GM12878 (cell line): ENCODE data around the gene BCLAF1. TPM values are rescaled to one million over a fixed set of nuclear protein-coding genes. Genes with fewer than 3 reads are reported as not detected.
A peak's percentile ranks its signal among the peaks of the same experiment; 100 is the strongest.

ENCODE experiments used
- ATAC-seq: fragments of 200-7000 bp; cut with Tn5 transposase; 3 replicates; pipeline ENCODE4 v1.9.1; 2020; ENCODE audit warnings: mild to moderate bottlenecking, moderate library complexity
- BruUV-seq: library from RNA; stranded (reverse); fragments of 400-500 nt; replicated peaks from 2 replicates; lab custom pipeline; 2021; lab: Mats Ljungman, UMichigan
- CTCF ChIA-PET: fragments of 300-600 bp; sonication (Branson Sonifier 250); formaldehyde crosslinking; extraction: SDS; loops from one replicate; lab custom pipeline; 2021; ENCODE audit warnings: inconsistent platforms; lab: Yijun Ruan, JAX
- POLR2A ChIA-PET: fragments of 350-600 bp; formaldehyde crosslinking; extraction: SDS; loops from one replicate; lab custom pipeline; 2021; ENCODE audit warnings: inconsistent platforms; lab: Charles Lee
- RAD21 ChIA-PET: fragments of 300-600 bp; sonication (Branson Sonifier 250); formaldehyde crosslinking; loops from one replicate; lab custom pipeline; 2023; ENCODE audit warnings: antibody characterized with exemption; ENCODE audit not compliant: unreplicated experiment; lab: Charles Lee
- SMC1A ChIA-PET: fragments of 300-600 bp; sonication (Branson Sonifier 250); formaldehyde crosslinking; loops from one replicate; lab custom pipeline; 2023; ENCODE audit not compliant: unreplicated experiment, uncharacterized antibody; lab: Charles Lee
- DNase-seq: peaks from one replicate; pipeline ENCODE4 v3.0.0-alpha.2; 2011; ENCODE audit warnings: low read depth, low spot score
- FAIRE-seq: peaks from 3 replicates; lab custom pipeline; 2011; peaks lifted over from hg19 to GRCh38; lab: Jason Lieb, UNC
- H2AFZ ChIP-seq: 2 replicates; pipeline ENCODE4 v1.6.0; 2011; ENCODE audit warnings: low read depth, low read length, control low read depth; ENCODE audit not compliant: control insufficient read depth
- H3K27ac ChIP-seq: 2 replicates; pipeline ENCODE4 v1.5.1; 2011; ENCODE audit warnings: control low read depth; ENCODE audit not compliant: control insufficient read depth, insufficient read depth
- H3K27me3 ChIP-seq, 2 experiments: replicated peaks in 1 of 2; 2 replicates each; pipeline versions ENCODE4 v1.6.0 to v1.6.1; 2011; ENCODE audit warnings: low read length in 1 of 2; ENCODE audit not compliant: control insufficient read depth in 2 of 2, insufficient read depth in 2 of 2
- H3K36me3 ChIP-seq, 2 experiments: 2 replicates each; pipeline ENCODE4 v1.5.1; 2011; ENCODE audit warnings: low read length in 1 of 2; ENCODE audit not compliant: control insufficient read depth in 2 of 2, insufficient read depth in 2 of 2
- H3K4me1 ChIP-seq: 2 replicates; pipeline ENCODE4 v1.6.1; 2011; ENCODE audit warnings: mild to moderate bottlenecking, low read length, moderate library complexity, mixed read lengths; ENCODE audit not compliant: control insufficient read depth, insufficient read depth
- H3K4me2 ChIP-seq: 2 replicates; pipeline ENCODE4 v1.6.0; 2011; ENCODE audit warnings: control low read depth; ENCODE audit not compliant: control insufficient read depth, insufficient read depth
- H3K4me3 ChIP-seq: fragments of 200-600 bp; sonication (generic); 2 replicates; pipeline ENCODE4 v1.5.1; 2016
- H3K79me2 ChIP-seq: 2 replicates; pipeline ENCODE4 v1.6.0; 2011; ENCODE audit warnings: low read length; ENCODE audit not compliant: control insufficient read depth, insufficient read depth
- H3K9ac ChIP-seq: 2 replicates; pipeline ENCODE4 v1.8.0; 2011; ENCODE audit warnings: low read length, control low read depth, mixed read lengths; ENCODE audit not compliant: control insufficient read depth, insufficient read depth
- H3K9me3 ChIP-seq: replicated peaks from 3 replicates; pipeline ENCODE4 v1.5.1; 2011; ENCODE audit warnings: mild to moderate bottlenecking, low read length; ENCODE audit not compliant: control insufficient read depth, insufficient read depth
- H4K20me1 ChIP-seq: 2 replicates; pipeline ENCODE4 v1.6.0; 2011; ENCODE audit not compliant: control insufficient read depth, insufficient read depth
- ASH2L ChIP-seq: fragments of 300-600, 200-600 bp; sonication (generic); IDR thresholded peaks from 2 replicates; pipeline ENCODE4 v1.6.1; 2017; ENCODE audit warnings: low read depth, mild to moderate bottlenecking, borderline replicate concordance
- ATF2 ChIP-seq: IDR thresholded peaks from 2 replicates; pipeline ENCODE4 v1.6.1; 2012; ENCODE audit warnings: low read length, inconsistent platforms
- BHLHE40 ChIP-seq, 2 experiments: fragments of 450-650 bp in 1 of 2; IDR thresholded peaks; 2 replicates each; pipeline ENCODE4 v1.6.1; 2011 to 2017; ENCODE audit warnings: low read depth in 2 of 2, borderline replicate concordance in 1 of 2, improper control_type of control experiment in 1 of 2, low read length in 1 of 2, mild to moderate bottlenecking in 1 of 2
- IRF3 ChIP-seq: fragments of 450-650 bp; IDR thresholded peaks from 2 replicates; pipeline ENCODE4 v1.6.1; 2014; ENCODE audit warnings: mild to moderate bottlenecking
- POU2F2 ChIP-seq: IDR thresholded peaks from 3 replicates; pipeline ENCODE4 v1.6.1; 2011; ENCODE audit warnings: low read depth, mild to moderate bottlenecking, low read length, borderline replicate concordance
- SIN3A ChIP-seq: IDR thresholded peaks from 2 replicates; pipeline ENCODE4 v1.6.1; 2012; ENCODE audit warnings: low read depth, low read length, improper control_type of control experiment
- SMAD5 ChIP-seq: IDR thresholded peaks from 2 replicates; pipeline ENCODE4 v1.6.1; 2016; ENCODE audit warnings: antibody characterized with exemption, low read depth
- SREBF2 ChIP-seq: IDR thresholded peaks from 2 replicates; pipeline ENCODE4 v1.6.1; 2012; ENCODE audit warnings: mild to moderate bottlenecking, low read length
- TCF3 ChIP-seq: IDR thresholded peaks from 2 replicates; pipeline ENCODE4 v1.6.1; 2012; ENCODE audit warnings: low read depth, mild to moderate bottlenecking, low read length, borderline replicate concordance; ENCODE audit not compliant: insufficient read depth
- ZNF622 ChIP-seq: fragments of 450-650 bp; IDR thresholded peaks from 2 replicates; pipeline ENCODE4 v1.6.1; 2017; ENCODE audit warnings: mild to moderate bottlenecking, inconsistent platforms
- WGBS: methylation state at CpG from one replicate; pipeline ENCODE4 v1.1.6; 2016; ENCODE audit warnings: low lambda C conversion rate; ENCODE audit not compliant: insufficient replicate concordance, insufficient coverage; ENCODE audit errors: missing lambda C conversion rate; 5-methylcytosine and 5-hydroxymethylcytosine counted together
- in situ Hi-C: fragments of 300-500 bp; cut with MboI; formaldehyde crosslinking; loops from 9 replicates; pipeline ENCODE4 v1.14.3; 2018; ENCODE audit warnings: mixed read lengths
- intact Hi-C: fragments of 100-400 bp; cut with micrococcal nuclease; formaldehyde crosslinking; loops from one replicate; pipeline ENCODE4 v1.14.2; 2022; ENCODE audit not compliant: unreplicated experiment
- polyA plus RNA-seq, 11 experiments: library from polyadenylated mRNA; depleted of rRNA in 4 of 11; unstranded in 6 of 11; stranded (reverse) in 5 of 11; fragments of >200 nt; fragmentation: Nextera tagmentation in 4 of 11; fragmentation: Illumina TruSeq in 1 of 11; extraction: Ambion mirVana in 4 of 11; extraction: Trizol in 1 of 11; gene quantifications; 1 replicate in 1 of 11; 2 replicates in 10 of 11; pipeline versions ENCODE4 v1.2.1 to v1.2.3, GENCODE V29; 2011 to 2016; ENCODE audit warnings: inconsistent platforms in 2 of 11, missing spikeins in 2 of 11, low read depth in 1 of 11
- total RNA-seq, 4 experiments: library from RNA; depleted of rRNA in 3 of 4; stranded (reverse); fragments of >200 nt in 3 of 4; fragmentation: Illumina TruSeq in 1 of 4; extraction: Trizol in 1 of 4; gene quantifications; 2 replicates each; pipeline versions ENCODE4 v1.2.1 to v1.2.3, GENCODE V29; 2013 to 2021
- TF ChIP-seq, protein P1 (sequence below): IDR thresholded peaks from 2 replicates; pipeline ENCODE4 v1.6.1; 2011; ENCODE audit warnings: mild to moderate bottlenecking, low read depth, low read length, moderate library complexity; ENCODE audit not compliant: insufficient replicate concordance
- TF ChIP-seq, protein P2 (sequence below): fragments of 450-650 bp; IDR thresholded peaks from 2 replicates; pipeline ENCODE4 v1.6.1; 2017; ENCODE audit warnings: borderline replicate concordance

BCLAF1 gene
- total and polyA plus RNA-seq, 10 of the 15 experiments (the other 5 are each of a cell fraction or from before 2014, with no cell fraction given): 56.0 to 223 (median 114) TPM

- in situ Hi-C loops: no loop called here
- peak; percentile 99 for DNase-seq
- POLR2A ChIA-PET: interaction anchor here (0.5 to 8.4 kb wide), 6 partner anchors 9 to 43 kb away, joined by 3 to 59 read pairs (median 4); partner anchors contain the start of gene BCLAF1
- TF ChIP-seq ATF2 (peak; percentile 63), SIN3A (peak; percentile 100), IRF3 (peak; percentile 93), SMAD5 (peak; percentile 26; the same call in 1 of the 2 replicates), TCF3 (peak; percentile 41; the same call in 1 of the 2 replicates), ASH2L (no peak), SREBF2 (no peak), ZNF622 (no peak), POU2F2 (peak; percentile 67; the same call in 2 of the 3 replicates), BHLHE40 (IDR thresholded peaks at IDR 0.05; ENCODE audit: borderline replicate concordance in 1 of 2, low read depth in 2 of 2, low read length in 1 of 2) (peak; percentile 31 to 50; a peak in 2 of 4 replicates)
- TF ChIP-seq, protein P1, sequence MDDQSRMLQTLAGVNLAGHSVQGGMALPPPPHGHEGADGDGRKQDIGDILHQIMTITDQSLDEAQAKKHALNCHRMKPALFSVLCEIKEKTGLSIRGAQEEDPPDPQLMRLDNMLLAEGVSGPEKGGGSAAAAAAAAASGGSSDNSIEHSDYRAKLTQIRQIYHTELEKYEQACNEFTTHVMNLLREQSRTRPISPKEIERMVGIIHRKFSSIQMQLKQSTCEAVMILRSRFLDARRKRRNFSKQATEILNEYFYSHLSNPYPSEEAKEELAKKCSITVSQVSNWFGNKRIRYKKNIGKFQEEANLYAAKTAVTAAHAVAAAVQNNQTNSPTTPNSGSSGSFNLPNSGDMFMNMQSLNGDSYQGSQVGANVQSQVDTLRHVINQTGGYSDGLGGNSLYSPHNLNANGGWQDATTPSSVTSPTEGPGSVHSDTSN: peak; percentile 66
- TF ChIP-seq, protein P2, sequence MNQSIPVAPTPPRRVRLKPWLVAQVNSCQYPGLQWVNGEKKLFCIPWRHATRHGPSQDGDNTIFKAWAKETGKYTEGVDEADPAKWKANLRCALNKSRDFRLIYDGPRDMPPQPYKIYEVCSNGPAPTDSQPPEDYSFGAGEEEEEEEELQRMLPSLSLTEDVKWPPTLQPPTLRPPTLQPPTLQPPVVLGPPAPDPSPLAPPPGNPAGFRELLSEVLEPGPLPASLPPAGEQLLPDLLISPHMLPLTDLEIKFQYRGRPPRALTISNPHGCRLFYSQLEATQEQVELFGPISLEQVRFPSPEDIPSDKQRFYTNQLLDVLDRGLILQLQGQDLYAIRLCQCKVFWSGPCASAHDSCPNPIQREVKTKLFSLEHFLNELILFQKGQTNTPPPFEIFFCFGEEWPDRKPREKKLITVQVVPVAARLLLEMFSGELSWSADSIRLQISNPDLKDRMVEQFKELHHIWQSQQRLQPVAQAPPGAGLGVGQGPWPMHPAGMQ: no peak
Measured at GRCh38 chr6:136249811-136250685, 39.6 kb downstream of the BCLAF1 start, which contains the start of gene MTFR2. TSS of gene MTFR2 (minus strand) at chr6:136250311. CDS start at chr6:136249099, 1,212 bp downstream.

More at GRCh38 chr6:136249811-136250685, 39.6 kb downstream of the BCLAF1 start, which contains the start of gene MTFR2:
- RAD21 ChIA-PET: interaction anchor here (1.0 to 1.6 kb wide), 4 partner anchors 16 to 67 kb away, joined by 4 to 8 read pairs (median 5); partner anchors contain the start of gene BCLAF1
- peak; percentile 96 for FAIRE-seq
- WGBS: 1% methylated on average over 57 of the region's 59 CpGs
- ATAC-seq: peak; percentile 94
- peak within 1 kb of the TSS; percentile 86 for H2AFZ ChIP-seq
- H3K9ac ChIP-seq: peak within 1 kb of the TSS; percentile 87
- H3K36me3 ChIP-seq: no peaks in the 10 kb centered on the region; a peak in 1 of 4 replicates
- CTCF ChIA-PET: interaction anchor here (0.7 to 4.8 kb wide), 8 partner anchors 8 to 478 kb away, joined by 3 to 20 read pairs (median 4); no protein-coding TSS in a partner anchor
- no peaks in the 10 kb centered on the region for H4K20me1 ChIP-seq
- H3K4me3 ChIP-seq: peak within 1 kb of the TSS; percentile 80
- peak within 1 kb of the TSS; percentile 75 for H3K27ac ChIP-seq
- SMC1A ChIA-PET: interaction anchor here (0.8 to 3.6 kb wide), 12 partner anchors 10 to 68 kb away, joined by 3 to 19 read pairs (median 5); partner anchors contain the start of gene BCLAF1
- BruUV-seq: TSS peak; percentile 34
- H3K79me2 ChIP-seq: peaks cover 18% of the 10 kb centered on the region
- no peaks in the 10 kb centered on the region for H3K27me3 ChIP-seq
- no peaks in the 10 kb centered on the region for H3K9me3 ChIP-seq
- peak within 1 kb of the TSS; percentile 90 for H3K4me2 ChIP-seq
- intact Hi-C loops: loop anchor here (2.0 kb wide), 1 partner anchor 39 kb away; the partner anchor contains the start of gene BCLAF1
- no peaks in the 10 kb centered on the region for H3K4me1 ChIP-seq
